GM18907 (cell line): Measurements from ENCODE around the gene MME.
A peak's percentile ranks its signal among the peaks of the same experiment; 100 is the strongest.
"Not testable (repeated sequence)": the region's sequence is repeated elsewhere in the genome, so short reads cannot be mapped to it uniquely, and the experiment has no call there.

ENCODE experiments used
- ATAC-seq: cut with Tn5 transposase; IDR thresholded peaks from one replicate; pipeline ENCODE4 v1.9.1; 2021; ENCODE audit warnings: mild to moderate bottlenecking, moderate library complexity; ENCODE audit not compliant: unreplicated experiment

MME gene

DNA sequence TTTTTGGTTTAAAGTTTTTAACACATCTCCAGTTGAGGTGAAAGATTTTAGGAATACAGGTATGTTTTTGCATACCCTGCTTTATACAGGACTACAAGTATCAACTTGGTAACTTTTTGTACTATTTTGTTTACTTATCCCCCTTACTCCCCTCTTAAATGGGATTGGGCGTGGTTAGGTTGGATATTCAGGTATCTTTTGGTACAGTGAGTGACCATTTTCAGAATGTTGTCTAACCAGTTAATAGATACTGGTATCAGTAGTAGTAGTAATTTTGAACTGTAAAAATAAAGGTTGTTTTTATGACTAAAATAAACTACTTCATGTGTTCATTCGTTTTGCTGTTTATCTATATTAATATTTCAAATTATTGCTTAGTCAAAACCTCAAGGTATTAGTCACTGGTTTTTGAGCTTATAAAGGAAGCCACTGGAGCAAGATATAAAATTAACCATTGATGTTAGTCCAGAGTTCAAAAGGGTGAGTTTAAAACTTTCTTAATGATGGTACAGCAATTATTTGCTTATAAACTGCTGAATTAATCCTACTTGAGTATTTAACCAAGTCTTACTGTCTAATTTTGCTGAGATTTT, 3.3 kb downstream of the MME start:
- ATAC-seq, result no peak

DNA sequence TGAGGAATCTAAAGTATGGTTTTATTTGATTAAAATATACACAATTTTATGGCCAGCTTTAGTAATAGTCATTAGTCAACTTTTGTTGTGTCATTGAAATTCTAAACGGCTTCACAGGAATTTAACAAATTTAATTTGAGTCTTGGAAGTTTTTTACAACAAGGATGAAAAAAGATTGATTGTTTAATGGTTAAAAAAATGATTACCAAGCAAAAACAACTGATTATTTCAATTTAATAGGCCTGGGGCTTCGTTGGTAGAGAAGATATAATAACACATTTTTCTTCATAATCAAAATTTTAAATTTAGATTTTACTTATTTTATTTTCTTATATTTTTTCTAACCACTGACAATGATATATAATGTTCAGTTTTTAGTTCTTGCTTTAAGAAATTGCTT, 4.4 kb downstream of the MME start:
- no peak for ATAC-seq

DNA sequence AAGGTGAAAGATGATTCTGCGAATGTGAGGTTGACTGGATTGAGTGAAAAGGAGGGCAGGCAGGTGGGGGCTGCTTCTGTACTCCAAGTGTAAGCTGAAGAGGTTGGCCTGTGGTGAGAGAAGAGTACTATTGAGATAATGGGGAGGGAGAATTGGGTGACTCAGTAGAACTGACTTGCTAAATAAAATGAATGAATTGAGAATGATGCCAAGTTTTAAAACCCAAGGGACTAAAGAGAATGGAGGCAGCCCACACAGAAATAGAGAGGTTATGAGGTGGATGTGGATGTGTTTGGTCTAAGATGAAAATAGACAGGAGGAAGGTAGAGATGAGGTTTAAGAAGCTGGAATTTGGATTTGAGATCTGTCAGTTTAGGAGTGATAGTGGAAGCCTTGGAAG, 5.9 kb downstream of the MME start:
- no peak for ATAC-seq

DNA sequence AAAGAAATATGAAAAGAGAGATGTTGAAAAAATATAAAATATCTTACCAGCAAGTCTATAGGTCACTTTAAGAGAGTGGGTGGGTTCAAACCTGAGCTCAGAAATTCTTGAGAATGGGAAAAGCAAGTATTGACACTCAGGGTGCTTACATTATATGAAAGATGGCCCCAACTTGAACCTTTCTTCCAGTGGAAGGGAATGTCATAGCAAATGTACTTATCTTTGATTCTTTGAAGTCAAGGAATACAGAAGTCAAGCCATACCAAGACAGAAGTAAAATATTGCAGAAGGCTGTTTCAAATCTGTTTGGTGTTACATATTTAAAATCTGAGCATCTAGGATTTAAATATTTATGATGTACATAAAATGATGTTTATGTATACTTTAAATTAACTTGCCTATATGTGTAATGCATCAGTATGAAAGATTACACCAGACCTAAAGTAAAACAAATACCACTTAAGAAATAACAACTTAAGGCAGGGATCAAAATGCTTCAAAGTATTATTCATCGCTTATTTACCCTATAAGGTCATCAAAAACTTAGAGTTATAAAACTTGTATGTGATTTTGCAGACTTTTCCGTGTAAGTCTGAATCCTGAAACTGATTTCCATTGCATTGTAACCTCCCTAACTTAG, 8.7 kb downstream of the MME start:
- no peak for ATAC-seq

DNA sequence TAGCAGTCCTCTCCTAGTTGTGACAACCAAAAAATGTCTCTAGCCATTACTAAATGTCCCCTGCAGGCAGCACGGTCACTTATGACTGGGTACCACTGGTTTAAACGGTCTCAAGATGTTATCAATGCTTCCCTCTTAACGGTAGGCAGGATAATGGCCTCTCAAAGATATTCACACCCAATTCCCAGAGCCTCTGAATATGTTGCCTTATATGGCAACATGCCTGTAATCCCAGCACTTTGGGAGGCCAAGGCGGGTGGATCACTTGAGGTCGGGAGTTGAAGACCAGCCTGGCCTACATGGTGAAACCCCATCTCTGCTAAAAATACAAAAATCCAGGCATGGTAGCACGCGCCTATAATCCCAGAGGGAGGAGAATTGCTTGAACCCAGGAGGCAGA, 9.4 kb downstream of the MME start:
- ATAC-seq, result no peak

DNA sequence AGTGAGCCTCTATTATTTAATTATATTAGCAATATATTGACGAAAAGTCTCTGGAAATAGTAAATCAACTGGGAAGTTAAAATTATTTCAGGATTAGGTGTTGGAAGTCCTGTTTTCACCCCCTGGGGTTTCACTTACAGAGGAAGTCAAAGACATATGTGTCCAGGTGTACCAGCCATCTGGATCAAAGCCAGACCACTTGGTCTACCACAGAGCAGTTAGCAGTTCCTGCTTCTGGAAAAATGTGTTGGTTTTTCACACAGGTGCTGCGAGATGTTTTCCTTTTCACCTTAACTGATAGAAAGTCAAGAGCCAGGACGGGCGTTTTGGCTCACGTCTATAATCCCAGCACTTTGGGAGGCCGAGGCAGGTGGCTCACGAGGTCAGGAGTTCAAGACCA, 13.1 kb downstream of the MME start:
- ATAC-seq, result no peak

DNA sequence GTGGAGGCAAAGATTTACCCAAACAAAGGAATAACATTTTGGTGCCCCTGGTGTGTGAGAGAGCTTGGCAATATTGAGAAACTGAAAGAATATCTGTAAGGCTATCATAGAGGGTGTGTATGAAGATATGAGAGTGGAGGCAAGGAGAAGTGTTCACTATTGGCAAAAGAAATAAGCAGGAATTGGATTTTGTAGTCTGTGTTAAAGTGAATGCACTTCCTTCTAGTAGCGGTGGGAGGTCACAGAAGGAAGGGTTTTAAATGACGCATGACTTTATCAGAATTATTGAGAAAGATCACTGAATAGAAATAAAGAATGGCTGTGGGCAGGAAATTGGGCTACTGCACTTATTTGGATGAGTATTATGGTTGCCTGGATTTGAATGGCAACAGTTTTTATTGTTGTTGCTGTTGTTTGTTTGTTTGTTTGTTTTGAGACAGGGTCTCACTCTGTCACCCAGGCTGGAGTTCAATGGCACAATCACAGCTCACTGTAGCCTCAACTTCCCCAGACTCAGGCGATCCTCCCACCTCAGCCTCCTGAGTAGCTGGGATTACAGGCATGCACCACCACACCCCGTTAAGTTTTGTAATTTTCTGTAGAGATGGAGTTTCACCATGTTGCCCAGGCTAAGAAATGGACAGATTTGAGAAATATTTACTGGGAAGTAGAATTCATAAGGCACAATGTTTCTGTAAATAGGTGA, 16.3 kb downstream of the MME start:
- no peak for ATAC-seq

DNA sequence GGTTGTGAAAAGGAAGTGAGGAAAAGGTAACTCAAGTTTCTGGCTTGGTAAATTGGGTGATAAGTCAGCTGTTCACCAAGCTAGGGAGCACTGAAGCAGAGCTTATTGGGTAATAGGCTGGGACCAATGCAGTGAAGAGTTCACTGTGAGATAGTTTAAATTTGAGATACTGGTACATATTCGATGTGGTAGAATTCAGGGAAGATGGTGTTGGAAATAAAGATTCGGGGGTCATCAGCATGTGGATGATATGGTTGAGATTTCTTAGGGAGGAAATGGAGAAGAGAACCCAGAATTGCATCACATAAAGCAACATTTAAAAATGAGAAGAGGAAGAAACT, 16.9 kb downstream of the MME start:
- no peak for ATAC-seq

DNA sequence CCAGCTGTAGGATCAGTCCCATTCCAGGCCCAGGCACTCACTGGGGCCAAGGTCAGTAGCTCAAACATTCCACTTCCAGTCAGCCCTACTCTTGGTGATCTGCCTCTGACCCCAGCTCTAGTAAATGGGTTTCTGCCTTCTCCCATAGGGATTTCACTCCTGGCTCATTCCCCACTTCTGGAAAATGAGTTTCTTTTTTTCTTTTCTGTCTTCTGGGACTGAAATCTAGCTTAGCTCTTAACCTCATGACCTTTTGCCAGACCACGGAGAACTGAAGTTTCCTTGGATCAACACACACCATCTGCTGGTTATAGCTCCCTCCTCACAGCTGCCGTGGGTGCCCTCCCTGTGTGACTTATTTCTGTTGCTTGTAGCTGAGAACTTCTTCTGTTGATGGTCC, 21.3 kb downstream of the MME start:
- no peak for ATAC-seq

DNA sequence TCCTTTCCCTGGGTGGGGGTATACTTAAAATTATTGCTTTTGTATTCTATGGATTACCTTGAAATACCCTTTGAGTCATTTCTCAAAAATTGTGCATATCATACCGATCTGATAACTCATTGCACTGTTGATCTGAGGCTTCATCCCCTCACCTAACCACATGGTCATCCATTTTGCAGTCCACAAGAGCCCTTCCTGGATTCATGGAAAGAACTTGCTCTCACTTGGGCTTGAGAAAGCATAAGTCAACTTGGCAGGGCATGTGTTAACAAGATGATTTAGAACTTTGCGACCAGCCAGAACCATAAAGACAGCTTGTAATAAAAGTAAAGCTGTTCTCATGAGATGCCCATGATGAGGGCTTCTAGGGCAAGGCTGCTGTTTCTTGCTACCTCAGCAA, 22.2 kb downstream of the MME start:
- no peak for ATAC-seq

DNA sequence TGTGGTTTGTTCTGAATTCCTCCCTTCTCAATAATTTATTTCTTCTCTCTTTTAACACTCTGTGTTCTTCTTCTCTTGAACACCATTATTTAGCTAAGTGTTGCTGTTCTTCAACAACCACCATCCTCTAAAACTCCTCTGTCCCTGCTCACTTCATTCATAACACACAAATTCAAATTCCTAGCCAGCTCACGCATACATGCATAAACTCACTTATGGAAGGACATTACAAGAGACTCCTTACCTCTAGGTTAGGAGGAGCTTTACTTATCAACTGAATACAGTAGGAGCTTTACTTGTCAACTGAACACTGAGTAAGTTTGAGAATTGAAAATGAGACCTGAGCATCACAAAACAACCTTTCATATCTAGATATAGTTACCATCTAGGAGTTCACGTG, 23.6 kb downstream of the MME start:
- no peak for ATAC-seq

DNA sequence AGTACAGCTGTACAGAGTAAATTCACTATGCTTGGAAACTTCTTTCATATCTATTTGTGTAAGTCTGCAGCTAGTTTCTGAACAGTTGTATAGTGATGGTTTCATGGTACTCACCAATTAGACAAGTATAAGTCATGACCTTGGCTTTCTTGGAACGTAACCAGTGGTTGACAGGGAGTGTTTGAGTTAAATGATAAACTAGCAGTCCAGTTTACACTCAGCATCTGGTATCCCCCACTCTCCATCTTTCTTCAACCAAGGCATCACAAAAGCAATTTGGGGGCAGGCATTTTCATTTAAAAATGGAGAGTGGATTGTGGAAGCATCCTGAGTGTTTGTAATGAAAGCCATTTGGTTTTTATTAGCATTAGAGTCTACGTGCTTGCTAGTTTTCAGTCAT, 26.0 kb downstream of the MME start:
- ATAC-seq, result no peak

DNA sequence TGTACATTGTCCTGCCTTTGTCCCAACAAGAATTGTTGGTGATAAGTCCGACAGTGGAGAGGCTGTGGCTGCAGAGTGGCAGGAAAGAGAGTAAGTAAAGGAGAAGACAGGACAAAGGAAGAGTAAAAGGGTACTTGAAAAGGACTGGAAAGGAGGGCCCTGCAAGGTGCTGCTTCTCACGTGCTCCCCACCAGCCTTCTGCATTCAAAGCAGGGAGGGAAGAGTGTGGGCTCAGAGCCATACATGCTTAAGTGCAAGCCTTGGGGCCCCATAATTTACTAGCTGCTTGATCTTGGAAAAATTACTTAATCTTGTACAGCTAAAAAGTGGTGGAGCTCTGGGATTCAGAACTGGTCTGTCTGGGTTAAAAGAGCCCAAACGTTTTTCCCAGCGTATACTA, 29.9 kb downstream of the MME start:
- no peak for ATAC-seq

DNA sequence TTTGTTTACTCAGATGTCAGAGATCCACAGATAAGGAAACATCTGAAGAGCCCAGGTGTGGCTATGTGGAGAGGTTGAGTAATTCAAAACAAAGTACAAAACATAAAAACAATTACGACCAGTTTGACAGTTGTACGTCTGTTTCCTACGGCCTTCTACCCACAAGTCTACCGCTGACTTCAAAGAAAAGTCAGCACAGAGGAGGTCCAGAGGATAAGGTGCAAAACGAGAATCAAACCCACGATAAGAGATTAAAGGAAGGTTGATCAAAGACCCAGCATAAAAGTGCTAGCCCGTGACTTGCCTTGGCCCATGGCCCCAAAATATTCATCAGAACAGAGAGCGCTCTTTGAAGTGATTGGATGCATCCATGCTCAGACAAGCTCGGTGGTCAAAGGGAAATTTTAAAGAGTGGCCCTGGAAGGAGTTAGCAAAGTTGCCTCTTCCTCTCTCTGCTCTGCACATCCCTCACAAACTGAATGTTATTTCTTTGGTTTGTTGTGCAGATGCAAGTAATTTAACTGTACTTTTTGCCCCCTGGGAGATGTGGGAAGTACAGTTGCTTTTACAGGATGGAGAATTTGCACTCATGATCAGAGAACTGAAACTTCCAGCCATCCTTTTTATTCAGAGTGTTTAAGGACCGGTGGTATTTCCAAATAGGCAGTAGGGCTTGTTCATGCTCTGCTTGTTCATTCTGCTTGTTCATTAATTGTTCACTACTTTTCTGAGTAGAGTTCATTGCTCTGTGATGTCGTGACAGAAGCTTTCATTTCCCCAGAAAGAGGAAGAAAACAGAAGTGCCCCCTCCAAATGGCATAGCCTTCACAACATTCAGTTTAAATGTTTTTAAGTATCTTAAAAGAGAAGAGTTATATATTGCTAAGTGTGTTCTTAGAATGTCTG, 31.1 kb downstream of the MME start:
- ATAC-seq, result no peak

DNA sequence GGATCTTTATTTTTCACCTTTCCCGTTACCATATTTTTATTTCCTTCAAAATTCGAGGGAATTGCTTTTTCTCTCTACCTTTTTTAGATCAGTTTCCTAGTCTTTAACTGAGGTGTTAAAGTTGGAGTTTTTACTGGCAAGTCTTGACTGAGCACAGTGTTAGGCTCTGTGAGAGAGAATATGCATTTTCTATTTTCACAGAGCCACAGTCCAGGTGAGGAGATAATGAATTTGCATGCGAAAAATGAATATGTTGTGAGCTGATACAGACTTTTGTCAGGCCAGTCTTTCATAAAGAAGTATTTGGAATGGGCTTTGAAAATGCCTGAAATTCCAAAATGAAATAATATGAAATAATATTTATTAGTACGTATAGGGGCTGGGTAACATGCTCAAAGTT, 31.9 kb downstream of the MME start:
- ATAC-seq, result no peak

DNA sequence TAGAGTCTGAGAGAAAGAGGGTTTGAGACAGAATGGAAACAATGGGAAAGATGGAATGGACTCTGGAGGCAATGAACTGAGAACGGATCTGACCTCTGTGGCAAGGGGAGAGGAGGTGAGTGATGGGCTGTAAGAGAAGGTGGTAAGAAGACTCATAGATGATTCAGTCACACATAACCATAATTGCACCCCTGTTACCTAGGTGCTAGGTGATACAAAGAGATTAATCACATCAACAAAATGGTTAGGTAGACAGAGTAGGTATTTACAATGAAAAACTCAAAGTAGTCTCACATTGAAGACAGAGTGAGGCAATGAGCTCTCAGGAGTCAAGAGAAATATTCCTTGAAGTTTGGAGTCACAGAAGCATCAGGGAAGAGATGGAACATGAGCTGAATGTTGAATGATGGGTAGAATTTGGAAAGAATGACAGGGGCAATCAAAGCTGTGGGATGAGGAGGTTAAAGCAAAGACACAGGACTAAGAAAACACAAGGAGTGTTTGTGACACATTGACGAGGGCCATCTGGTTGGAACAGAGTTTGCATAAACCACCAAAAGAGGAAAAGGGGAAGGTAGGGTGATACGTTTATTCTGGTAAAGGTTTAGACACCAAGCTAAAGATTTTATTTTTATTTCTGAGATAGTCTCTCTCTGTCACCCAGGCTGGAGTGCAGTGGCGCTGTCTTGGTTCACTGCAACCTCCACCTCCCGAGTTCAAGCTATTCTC, 32.7 kb downstream of the MME start:
- no peak for ATAC-seq

DNA sequence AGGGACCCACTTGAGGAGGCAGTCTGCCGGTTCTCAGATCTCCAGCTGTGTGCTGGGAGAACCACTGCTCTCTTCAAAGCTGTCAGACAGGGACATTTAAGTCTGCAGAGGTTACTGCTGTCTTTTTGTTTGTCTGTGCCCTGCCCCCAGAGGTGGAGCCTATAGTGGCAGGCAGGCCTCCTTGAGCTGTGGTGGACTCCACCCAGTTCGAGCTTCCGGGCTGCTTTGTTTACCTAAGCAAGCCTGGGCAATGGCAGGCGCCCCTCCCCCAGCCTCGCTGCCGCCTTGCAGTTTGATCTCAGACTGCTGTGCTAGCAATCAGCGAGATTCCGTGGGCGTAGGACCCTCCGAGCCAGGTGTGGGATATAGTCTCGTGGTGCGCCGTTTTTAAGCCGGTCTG, 44.6 kb downstream of the MME start:
- ATAC-seq, result not testable (repeated sequence)

DNA sequence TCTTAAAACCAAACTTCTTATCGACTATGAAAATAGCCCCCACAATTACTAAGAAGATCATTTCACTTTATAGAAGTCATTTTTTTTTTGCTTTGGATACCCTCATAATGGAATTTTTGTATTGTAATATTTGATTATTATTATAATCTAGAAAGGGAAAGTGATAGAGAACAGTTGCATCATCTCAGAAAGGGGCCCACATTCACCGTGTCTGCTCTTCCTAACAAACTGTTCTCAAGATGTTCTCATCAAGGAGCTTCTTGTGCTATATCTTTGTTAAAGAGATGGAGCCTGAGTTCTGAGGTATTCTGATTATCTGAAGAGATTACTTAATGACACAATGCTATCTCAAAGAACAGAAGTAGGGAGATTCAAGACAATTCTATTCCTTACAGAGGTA, 49.3 kb downstream of the MME start:
- no peak for ATAC-seq

DNA sequence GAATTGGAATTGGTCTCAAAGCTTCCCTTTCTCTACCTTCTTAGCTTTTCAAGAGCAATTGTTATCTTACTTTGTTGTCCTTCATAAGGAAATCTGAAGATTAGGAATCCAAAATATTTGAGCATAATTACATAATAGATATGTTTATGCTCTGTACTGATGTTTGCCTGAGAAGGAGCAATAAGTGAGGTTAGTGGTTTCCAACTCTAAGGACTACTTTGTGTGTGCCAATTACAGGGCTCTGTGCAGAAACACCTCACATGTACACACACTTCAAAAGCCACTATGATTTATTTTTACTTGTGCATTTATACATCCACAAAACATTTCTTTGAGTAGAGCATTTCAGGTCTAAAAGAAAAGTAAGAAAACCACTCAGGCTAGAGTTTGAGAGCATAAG, 49.9 kb downstream of the MME start:
- ATAC-seq, result no peak

DNA sequence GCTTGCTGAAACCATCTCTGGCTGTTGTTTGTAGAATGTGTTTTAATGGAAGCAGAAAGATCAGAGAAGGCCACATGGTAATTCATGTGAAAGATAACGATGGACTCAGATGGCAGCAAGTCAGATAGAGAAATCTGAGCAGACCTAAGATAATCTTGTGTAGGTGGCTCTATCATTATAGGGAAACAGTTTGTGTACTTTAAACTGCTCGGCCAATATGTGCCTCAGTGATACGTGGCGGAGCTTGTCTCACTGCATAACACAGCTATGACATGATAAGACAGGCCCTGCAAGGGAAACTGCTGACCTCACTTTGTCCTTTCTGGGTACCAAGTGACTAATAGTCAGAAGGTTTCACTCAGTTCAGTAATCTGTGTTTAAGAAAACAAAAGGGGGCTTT, 51.0 kb downstream of the MME start:
- peak; percentile 83 for ATAC-seq

DNA sequence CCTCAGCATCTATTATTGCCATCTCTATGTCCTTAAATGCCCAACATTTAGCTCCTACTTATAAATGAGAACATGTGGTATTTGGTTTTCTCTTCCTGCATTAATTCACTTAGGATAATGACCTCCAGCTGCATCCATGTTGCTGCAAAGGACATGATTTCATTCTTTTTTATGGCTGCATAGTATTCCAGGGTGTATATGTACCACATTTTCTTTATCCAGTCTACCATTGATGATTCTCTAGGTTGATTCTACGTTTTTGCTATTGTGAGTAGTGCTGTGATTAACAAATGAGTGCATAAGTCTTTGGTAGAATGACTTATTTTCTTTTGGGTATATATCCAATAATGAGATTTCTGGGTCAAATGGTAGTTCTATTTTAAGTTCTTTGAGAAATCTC, 54.2 kb downstream of the MME start:
- not testable (repeated sequence) for ATAC-seq
